Skeletal muscle cell (primary cell): ENCODE measurements around the gene NXPH1.
"Not testable (repeated sequence)": the region's sequence is repeated elsewhere in the genome, so short reads cannot be mapped to it uniquely, and the experiment has no call there.

Experiments
- DNase-seq: peaks from one replicate; pipeline ENCODE4 v3.0.0-alpha.2; 2010; ENCODE audit warnings: low read depth
- H3K4me3 ChIP-seq: 2 replicates; pipeline ENCODE4 v1.5.1; 2011; ENCODE audit warnings: low read depth, mild to moderate bottlenecking, control low read depth, low read length, moderate library complexity

NXPH1 gene

DNA sequence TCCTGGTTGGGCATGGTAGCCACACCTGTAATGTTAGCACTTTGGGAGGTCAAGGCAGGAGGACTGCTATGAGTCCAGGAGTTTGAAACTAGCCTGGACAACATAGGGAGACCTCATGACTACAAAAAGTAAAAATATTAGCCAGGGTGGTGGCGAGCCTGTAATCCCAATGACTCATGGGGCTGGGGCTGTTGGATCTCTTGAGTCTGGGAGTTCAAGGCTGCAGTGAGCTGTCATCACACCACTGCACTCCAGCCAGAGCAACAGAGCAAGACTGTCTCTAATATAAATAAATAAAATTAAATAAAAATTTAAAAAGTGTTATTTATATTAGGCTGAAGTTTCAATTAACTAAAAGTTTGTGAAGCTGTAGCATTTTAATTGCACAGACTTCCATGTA, 207.3 kb downstream of the NXPH1 start:
- no peak for DNase-seq

DNA sequence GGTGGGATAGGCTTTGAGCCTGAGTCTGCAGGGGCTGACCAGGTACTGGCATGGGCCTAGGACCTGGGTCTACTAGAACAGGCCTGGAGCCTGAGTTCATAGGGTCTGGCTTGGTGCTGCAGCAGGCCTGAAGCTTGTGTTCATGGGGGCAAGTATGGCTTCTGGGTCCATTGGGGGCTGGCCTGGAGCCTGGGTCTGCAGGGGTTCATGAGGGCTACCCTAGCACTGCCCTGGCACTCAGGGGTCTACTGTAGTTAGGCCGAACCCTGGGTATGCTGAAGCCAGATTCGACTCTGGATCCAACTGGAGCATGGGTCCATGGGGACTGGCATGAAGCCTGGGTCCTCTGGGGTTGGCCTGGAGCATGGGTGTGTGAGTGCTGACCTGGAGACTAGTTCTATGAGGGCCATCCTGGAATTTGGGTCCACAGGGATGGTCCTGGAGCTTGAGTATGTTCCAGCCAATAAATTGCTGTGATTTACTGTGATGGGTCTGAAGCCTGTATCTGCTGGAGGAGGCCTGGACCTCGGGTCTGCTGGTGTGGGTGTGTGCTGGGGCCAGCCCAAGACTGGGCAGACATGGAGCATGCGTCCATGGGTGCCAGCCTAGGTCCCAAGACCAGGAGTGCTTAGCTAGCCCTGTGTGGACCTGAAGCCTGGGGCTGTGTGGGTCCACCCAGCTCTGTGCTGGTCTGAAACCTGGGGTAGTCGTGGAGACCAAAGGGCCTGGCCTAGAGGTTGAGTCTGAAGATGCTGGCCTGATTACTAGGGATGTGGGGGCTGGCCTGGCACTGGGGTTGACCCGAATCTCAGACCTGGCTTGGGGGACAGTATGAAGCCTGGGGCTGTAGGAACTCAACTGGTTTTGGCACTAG, 235.5 kb downstream of the NXPH1 start:
- DNase-seq = no peak
- no peak overlapping the region for H3K4me3 ChIP-seq

More for the DNA sequence above, 207.3 kb downstream of the NXPH1 start:
- no peak overlapping the region for H3K4me3 ChIP-seq

DNA sequence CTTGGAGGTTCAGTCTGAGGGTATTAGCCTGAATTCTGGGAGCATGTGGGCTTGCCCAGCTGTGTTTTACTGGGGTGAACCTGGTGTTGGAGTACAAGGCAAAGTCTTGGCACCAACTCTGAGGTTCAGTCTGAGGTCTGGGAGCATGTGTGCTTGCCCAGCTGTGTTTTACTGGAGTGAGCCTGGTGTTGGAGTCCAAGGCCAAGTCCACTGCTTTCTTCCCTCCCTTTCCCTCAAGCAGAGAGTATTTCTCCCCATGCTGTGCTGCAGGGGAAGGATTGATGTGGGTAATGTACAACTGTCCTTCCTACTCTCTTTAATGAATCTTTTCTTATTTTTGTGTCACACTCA, 236.1 kb downstream of the NXPH1 start:
- H3K4me3 ChIP-seq = no peak overlapping the region
- DNase-seq = no peak

DNA sequence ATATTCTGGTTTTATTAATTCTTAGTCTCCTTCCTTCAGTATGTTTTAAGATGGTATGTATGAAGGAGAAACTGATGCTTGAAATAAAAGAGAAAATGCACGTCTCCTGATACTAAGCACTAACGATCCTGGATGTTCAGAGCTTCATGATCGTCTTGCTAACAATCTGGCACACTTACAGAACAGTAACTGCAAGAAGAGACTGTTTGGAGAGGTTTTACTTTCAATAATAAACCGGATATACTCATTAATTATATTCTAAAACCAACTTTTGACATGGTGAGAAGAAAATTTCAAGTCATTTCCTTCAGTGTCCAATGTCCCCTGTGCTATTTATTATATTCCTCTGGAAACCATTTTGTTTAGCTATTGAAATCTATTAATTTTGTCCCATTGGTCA, 251.0 kb downstream of the NXPH1 start:
- no peak for DNase-seq
- H3K4me3 ChIP-seq = no peak overlapping the region

DNA sequence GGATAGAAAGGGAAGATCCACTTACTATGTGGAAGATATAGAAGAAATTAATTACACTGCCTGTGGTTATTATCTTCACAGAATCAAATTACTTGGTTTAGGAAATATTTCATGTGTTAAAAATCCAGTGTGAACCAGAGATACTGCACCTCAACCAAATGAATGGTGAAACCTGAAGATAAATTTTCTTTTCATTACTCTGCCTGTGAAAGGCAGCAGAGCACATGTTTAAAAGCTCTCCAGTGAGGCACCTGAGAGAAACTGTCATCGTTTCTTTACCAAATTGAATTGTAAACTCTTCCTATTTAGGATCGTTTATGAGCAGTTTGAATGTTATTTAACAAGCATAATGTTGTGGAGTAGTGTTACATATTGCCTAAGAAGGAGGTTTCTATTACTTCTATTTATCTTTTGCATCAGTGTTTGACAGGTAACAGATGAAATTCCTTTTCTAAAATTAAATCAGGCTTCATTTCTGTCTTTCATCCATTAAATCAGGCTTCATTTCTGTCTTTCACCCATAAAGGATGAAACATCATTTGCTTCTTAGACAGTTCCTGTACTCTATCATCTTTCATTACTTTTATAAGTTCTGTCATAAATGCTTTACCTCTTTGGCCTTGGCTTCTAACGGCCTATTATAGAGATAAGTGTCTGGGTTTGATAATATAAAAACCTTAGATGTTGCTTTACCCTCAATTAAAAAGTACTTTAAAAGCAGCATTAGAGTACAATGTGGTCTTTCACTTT, 266.6 kb downstream of the NXPH1 start:
- DNase-seq = no peak
- no peak overlapping the region for H3K4me3 ChIP-seq

DNA sequence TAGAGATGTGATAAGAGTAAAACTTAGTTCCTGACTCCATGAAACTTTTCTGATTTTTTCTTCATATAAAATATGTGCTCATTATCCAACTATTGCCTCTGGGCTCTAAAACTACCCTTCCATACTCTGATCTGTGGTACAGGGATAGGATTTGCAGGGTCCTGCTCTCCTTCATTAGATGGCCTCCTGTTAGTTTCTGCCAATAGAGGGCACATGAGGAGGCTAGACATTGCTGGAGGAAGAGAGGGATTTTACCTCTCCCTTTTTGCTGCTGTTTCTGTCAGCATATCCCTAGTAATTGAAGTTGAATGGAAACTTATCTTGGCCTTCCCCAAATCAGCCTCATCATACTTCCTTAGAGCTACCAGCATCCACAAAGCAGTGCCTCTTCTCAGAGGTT, 269.4 kb downstream of the NXPH1 start:
- no peak overlapping the region for H3K4me3 ChIP-seq
- DNase-seq = no peak

DNA sequence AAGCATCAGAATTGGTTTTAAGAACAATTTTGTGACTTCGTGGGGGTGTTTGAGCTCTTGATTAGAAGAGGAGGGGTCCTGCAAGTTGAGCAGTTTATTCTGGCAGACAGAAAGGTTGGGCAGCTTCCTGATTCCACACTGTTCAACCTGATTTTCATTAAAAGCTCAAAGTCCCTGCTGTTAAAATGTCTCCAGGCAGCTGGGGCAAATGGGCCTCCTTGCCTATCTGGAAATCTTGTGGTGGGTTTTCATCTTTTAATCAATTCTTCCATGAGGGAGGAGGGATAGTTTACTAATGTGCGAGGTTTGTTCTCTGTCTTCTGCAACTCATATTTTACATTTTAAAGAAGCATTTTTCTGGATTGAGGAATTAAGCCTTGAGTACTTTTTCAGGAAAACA, 276.7 kb downstream of the NXPH1 start:
- no peak overlapping the region for H3K4me3 ChIP-seq

DNA sequence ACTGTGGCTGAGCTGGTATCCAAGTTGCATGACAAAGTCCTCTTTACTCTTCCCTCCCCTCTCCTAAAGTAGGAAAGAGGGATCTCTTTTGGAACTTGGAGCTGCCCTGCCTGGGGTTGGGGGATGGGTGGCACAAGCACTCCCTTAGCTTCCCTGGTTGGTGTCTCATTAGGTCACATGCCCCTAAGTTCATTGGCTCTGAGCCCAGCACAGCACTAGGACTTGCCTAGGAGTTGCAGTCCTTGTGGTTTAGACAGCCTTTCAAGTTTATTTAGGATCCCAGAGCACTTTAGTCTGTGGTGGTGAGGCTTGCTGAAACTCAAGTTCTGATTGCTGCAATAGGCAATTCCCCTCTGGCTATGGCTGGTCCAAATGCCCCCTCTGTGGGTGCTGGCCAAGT, 281.4 kb downstream of the NXPH1 start:
- DNase-seq = no peak
- H3K4me3 ChIP-seq = no peak overlapping the region

More for the DNA sequence above, 276.7 kb downstream of the NXPH1 start:
- no peak for DNase-seq

DNA sequence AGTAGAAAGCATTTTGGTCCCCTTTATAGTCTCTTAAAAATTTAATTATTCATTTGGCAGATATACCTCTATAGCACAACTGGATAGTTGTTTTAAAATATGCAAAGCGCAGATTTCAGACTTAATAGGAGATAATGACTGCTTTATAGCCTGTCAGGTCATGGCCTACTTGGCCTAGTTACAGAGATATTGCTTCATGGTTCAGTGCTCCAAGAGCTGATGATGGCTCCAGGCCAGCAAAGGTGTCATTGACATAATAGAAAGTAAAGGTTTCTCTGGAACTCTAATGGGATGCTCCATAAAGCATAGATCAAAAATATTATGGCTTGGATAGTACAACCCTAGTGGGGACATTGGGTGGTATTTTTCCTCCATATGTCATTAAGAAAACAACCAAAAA, 285.7 kb downstream of the NXPH1 start:
- no peak overlapping the region for H3K4me3 ChIP-seq
- DNase-seq = no peak

DNA sequence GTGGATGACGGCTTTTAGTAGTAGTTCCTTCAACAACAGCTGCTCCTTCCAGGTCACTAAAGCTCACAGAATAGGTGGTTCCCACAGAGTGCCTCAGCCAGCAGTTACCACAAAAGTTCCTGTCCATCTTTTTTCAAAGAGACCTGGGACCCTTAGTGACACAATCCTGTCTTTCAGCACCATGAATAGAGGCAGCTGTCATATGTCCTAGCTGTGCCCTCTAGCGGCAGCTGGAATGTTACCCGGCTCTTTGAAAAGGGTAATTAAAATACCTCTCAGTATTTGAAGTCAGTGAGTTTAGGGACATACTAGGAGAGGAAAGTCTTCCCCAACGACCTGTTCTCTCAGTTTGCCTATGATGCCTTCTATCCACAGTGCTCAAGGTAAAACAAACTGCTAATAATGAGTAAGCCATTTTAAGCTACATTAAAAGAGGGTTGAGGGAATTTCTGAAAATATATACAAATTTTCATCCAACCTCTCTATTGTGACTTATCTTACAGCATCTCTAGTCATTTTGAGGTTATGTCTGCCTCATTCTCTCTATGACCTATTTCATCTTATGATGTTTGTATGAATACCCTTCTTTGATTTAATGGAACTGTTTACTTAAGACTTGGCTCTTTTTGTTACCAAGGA, 290.8 kb downstream of the NXPH1 start:
- H3K4me3 ChIP-seq = no peak overlapping the region
- DNase-seq = no peak

DNA sequence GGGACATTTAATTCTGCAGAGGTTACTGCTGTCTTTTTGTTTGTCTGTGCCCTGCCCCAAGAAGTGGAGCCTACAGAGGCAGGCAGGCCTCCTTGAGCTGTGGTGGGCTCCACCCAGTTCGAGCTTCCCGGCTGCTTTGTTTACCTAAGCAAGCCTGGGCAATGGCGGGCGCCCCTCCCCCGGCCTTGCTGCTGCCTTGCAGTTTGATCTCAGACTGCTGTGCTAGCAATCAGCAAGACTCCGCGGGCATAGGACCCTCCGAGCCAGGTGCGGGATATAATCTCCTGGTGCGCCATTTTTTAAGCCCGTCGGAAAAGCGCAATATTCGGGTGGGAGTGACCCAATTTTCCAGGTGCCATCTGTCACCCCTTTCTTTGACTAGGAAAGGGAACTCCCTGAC, 298.3 kb downstream of the NXPH1 start:
- not testable (repeated sequence) for H3K4me3 ChIP-seq, DNase-seq

DNA sequence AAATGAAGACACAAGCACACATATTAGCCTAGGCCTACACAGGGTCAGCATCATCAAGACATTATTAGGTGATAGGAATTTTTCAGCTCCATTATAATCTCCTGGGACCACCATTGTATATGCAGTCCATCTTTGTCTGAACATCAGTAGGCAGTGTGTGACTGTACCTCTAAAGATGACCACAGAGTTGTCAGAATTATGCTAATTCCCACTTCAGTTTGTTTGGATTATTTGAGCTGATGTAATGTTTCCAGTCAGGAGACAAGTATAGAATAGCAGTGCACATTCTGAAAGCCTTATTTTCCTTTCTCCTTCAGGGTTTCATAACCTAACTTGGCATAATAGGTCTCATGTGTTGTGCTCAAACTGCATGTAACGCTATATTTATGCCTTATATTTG, 306.4 kb downstream of the NXPH1 start:
- no peak for DNase-seq
- no peak overlapping the region for H3K4me3 ChIP-seq

DNA sequence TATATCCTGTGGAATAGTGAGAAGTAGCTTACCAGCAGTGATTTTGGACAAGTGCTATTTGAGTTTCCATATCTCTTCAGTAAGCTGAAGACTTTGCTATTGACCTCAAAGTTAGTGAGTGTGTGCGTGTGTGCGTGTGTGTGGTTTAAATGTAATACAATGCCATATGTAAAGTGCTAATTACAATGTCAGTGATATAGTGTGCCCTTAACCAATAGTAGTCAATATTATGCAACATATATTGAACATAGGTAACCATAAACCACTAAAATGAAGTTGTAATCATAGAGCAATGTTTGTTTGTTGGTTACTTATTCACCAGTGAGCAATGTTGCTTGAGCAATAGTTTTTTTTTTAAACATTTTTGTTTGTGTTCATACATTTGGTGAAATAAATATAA, 309.4 kb downstream of the NXPH1 start:
- H3K4me3 ChIP-seq = no peak overlapping the region
- no peak for DNase-seq

DNA sequence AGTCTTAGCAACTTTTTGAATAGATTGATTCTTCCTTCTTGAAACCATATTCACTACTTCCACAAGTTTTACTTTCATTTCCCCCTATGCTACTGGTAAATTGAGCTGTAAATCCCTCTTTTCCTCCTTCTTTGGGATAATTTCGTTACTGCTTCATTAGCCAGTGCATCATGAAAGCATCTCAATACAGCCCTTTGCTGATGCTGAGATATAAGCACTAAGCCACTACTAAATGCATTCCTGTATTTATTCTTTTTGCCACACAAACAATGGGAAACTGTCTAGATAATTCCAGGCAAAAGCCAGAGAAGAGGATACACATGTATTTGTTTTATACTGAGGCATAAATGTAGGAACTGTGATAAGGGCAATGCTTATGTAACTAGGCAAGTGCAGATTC, 313.9 kb downstream of the NXPH1 start:
- DNase-seq = no peak
- no peak overlapping the region for H3K4me3 ChIP-seq

DNA sequence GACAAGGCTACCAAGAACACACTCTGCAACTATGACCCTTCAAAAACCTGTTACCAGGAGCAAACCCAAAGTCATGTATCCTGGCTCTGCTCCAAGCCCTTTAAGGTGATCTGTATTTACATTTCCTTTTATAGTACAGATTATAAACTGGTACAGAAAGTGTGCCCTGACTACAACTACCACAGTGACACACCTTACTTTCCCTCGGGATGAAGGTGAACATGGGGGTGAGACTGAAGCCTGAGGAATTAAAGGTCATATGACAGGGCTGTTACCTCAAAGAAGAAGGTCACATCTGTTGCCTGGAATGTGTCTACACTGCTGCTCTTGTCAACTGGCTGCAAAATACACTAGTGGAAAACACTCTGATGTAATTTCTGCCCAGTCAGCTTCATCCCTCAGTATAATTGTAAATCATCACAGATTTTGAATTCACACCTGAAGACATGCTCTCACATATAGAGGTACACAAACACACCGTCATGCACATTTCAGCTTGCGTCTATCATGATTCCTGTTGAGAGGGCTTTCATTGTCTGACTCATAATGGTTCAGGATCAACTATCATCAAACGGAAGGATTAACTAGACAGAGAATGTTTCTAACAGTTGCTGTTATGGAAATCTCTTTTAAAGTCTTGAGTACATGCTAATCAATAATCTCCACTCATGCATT, 318.3 kb downstream of the NXPH1 start:
- H3K4me3 ChIP-seq = no peak overlapping the region
- no peak for DNase-seq

DNA sequence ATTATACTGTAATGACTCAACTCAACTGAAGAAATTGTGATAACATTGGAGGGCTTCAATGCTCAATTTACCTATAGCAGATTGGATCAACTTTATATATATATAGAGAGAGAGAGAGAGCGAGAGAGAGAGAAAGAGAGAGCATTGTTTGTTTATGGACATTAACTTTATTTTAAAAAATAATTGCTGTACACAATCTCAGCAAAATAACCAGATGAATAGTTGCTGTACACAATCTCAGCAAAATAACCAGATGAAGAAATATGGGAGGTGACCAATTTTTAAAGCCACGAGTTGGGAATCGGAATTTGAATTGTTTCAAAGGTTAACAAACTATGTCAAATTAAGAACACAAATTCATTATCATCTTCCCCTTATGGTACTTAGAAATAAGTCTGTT, 319.9 kb downstream of the NXPH1 start:
- no peak overlapping the region for H3K4me3 ChIP-seq
- no peak for DNase-seq

DNA sequence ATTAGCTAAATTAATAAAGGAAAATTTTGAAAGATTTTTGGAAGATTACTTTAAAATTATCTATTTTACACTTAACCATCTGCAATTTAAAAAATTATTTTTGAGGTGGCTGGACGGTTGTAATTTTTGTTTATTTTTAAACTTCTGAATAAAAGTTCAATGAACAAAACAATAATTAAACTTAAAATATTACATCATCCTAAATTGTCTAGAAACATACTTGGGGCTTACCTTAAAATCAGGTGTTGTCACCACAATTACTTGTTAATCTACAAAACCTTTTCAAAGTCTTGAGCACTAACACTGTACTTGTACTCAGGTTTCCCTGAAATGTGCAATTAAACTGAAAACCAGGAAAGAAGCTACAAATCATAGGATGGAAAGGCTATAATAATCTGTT, 328.3 kb downstream of the NXPH1 start:
- no peak for DNase-seq
- no peak overlapping the region for H3K4me3 ChIP-seq

DNA sequence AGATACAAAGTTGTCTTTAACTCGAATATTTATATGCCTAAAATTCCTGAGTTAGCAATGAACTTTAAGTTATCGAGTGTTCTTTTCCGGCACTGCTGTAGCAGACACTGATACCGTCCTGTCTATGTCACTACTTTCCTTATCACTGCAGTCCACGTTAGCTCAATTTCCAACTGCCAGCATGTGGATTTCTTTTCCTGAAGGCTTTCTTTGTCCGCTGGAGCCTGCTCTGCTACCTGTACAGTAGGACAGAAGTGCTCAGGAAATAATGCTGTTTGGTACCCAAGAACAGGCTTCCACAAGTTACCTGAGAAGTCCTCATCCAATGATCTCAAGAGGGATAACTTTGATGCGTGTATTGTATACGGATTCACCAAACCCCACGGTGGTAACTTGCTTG, 329.4 kb downstream of the NXPH1 start:
- DNase-seq = no peak
- no peak overlapping the region for H3K4me3 ChIP-seq

DNA sequence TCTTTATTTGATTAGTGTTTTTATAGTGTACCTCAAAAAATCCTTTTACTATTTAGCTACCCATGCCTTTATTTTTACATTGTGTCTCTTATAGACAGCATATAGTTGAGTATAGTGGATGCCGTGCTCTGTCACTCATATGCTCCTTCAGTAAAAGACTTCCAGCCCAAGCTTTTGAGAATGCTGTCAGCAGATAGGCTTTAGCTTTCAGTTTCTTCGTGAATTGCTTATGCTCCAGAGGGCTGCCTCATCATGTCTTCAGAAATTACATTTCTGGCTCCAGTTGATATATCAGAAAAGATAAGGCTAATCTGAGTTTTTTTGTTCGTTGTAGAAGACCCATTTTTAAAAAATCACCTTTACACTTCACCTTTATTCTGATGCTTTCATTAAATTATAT, 332.0 kb downstream of the NXPH1 start:
- DNase-seq = no peak

DNA sequence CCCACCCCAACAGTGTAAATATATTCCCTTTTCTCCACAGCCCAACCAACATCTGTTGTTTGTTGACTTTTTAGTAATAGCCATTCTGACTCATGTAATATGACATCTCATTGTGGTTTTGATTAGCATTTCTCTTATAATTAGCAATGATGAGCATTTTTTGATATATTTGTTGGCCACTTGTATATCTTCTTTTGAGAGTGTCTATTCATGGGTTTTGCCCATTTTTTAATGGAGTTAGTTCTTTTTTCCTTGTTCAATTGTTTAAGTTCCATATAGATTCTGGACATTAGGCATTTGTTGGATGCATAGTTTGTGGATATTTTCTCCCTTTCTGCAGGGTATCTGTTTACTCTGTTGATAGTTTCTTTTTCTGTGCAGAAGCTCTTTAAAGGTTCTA, 340.1 kb downstream of the NXPH1 start:
- no peak for DNase-seq
- no peak overlapping the region for H3K4me3 ChIP-seq

More for the DNA sequence above, 332.0 kb downstream of the NXPH1 start:
- no peak overlapping the region for H3K4me3 ChIP-seq
